Esophagus muscularis mucosa (tissue), 3 donors: ENCODE measurements around the gene THBS2.

Experiments used
- CTCF ChIP-seq, 3 experiments: fragments of 200-600 bp in 2 of 3; fragments of 450-650 bp in 1 of 3; sonication (generic) in 2 of 3; IDR thresholded peaks; one replicate each; pipeline ENCODE4 v1.5.1; 2017 to 2019; ENCODE audit warnings: antibody characterized with exemption in 3 of 3, mild to moderate bottlenecking in 2 of 3, moderate library complexity in 1 of 3
- POLR2AphosphoS5 ChIP-seq, 2 donors: sonication (generic); formaldehyde crosslinking; IDR thresholded peaks; one replicate each; pipeline ENCODE4 v1.6.1; 2017; ENCODE audit warnings: antibody characterized with exemption in 2 of 2

GRCh38 chr6:169217972-169218371 lies 35.7 kb downstream of the THBS2 start:
- TF ChIP-seq POLR2AphosphoS5 (IDR thresholded peaks at IDR 0.05), result no peak
- no peak for TF ChIP-seq CTCF (IDR thresholded peaks at IDR 0.05)
